DND-41 (cell line): ENCODE results near the gene SNAPC2.

Source experiments
- ATAC-seq: fragments of 200-7000 bp; cut with Tn5 transposase; 3 replicates; pipeline ENCODE4 v1.9.1; 2021; ENCODE audit warnings: low read depth; ENCODE audit not compliant: insufficient read depth
- DNase-seq: peaks from one replicate; pipeline ENCODE4 v3.0.0-alpha.2; 2020
- H2AFZ ChIP-seq: 2 replicates; pipeline ENCODE4 v1.6.0; 2012; ENCODE audit warnings: low read depth, low read length
- H3K27ac ChIP-seq: 2 replicates; pipeline ENCODE4 v1.5.1; 2012; ENCODE audit warnings: low read length, inconsistent platforms
- H3K27me3 ChIP-seq: fragments of 200-600 bp; sonication (generic); 2 replicates; pipeline ENCODE4 v1.6.0; 2012; ENCODE audit warnings: low read length, mild to moderate bottlenecking, inconsistent platforms; ENCODE audit not compliant: insufficient read depth, poor library complexity
- H3K36me3 ChIP-seq: 2 replicates; pipeline ENCODE4 v1.5.1; 2012; ENCODE audit warnings: low read length, inconsistent platforms; ENCODE audit not compliant: insufficient read depth
- H3K4me1 ChIP-seq: 2 replicates; pipeline ENCODE4 v1.5.1; 2012; ENCODE audit warnings: mild to moderate bottlenecking, low read length; ENCODE audit not compliant: insufficient read depth
- H3K4me2 ChIP-seq: 2 replicates; pipeline ENCODE4 v1.6.0; 2012; ENCODE audit warnings: mild to moderate bottlenecking, moderate library complexity, low read length, inconsistent platforms; ENCODE audit not compliant: insufficient read depth
- H3K4me3 ChIP-seq, 2 experiments: fragments of 200-600 bp in 1 of 2; shearing (Covaris generic) in 1 of 2; 2 replicates each; pipeline ENCODE4 v1.5.1; 2012 to 2016; ENCODE audit warnings: inconsistent platforms in 2 of 2, low read length in 2 of 2, mild to moderate bottlenecking in 2 of 2, low read depth in 1 of 2, moderate library complexity in 1 of 2
- H3K79me2 ChIP-seq: 2 replicates; pipeline ENCODE4 v1.6.0; 2012; ENCODE audit warnings: low read length, inconsistent platforms; ENCODE audit not compliant: insufficient read depth
- H3K9ac ChIP-seq: 2 replicates; pipeline ENCODE4 v1.6.0; 2012; ENCODE audit warnings: low read depth, mild to moderate bottlenecking, inconsistent platforms, low read length, moderate library complexity
- H3K9me3 ChIP-seq: 2 replicates; pipeline ENCODE4 v1.5.1; 2012; ENCODE audit warnings: low read length, moderate library complexity, mild to moderate bottlenecking, inconsistent platforms; ENCODE audit not compliant: insufficient read depth, severe bottlenecking
- H4K20me1 ChIP-seq: 2 replicates; pipeline ENCODE4 v1.6.0; 2012; ENCODE audit warnings: low read length; ENCODE audit not compliant: insufficient read depth
- EZH2 ChIP-seq: IDR thresholded peaks from 3 replicates; pipeline ENCODE4 v1.6.1; 2012; ENCODE audit warnings: borderline replicate concordance, low read depth, mild to moderate bottlenecking, moderate library complexity, low read length, inconsistent platforms; ENCODE audit not compliant: severe bottlenecking
- TF ChIP-seq, protein P1 (sequence below): IDR thresholded peaks from 2 replicates; pipeline ENCODE4 v1.5.1; 2012; ENCODE audit warnings: borderline replicate concordance, low read length, moderate library complexity, mild to moderate bottlenecking; ENCODE audit not compliant: poor library complexity, severe bottlenecking; ENCODE audit errors: extremely low read depth

Gene SNAPC2

DNA sequence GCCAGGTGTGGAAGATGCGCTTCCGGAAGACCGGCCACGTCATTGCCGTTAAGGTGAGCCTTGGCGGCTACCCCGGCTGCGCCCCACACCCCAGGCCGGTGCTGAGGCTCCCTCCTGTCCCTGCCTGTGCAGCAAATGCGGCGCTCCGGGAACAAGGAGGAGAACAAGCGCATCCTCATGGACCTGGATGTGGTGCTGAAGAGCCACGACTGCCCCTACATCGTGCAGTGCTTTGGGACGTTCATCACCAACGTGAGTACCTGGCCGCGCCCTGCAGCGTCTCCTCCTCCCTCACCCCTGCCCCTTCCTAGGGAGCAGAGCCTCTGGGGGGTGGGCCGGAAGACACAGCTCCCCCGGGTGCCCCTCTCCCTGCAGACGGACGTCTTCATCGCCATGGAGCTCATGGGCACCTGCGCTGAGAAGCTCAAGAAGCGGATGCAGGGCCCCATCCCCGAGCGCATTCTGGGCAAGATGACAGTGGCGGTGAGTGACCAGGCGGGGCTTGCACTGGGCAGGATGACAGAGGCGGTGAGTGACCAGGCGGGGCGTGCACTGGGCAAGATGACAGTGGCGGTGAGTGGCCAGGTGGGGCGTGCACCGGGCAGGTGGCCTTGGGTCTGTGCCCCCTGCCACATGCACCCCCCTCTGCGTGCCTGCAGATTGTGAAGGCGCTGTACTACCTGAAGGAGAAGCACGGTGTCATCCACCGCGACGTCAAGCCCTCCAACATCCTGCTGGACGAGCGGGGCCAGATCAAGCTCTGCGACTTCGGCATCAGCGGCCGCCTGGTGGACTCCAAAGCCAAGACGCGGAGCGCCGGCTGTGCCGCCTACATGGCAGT lies 9.6 kb upstream of the SNAPC2 start:
- peaks cover 66% of the 10 kb centered on the region for H4K20me1 ChIP-seq
- H3K4me3 ChIP-seq, result no peak overlapping the region
- H3K4me2 ChIP-seq, result no peak overlapping the region
- peaks cover 65% of the 10 kb centered on the region for H3K36me3 ChIP-seq
- peaks cover 3% of the 10 kb centered on the region for H3K27me3 ChIP-seq
- no peak overlapping the region for H2AFZ ChIP-seq
- ATAC-seq (no peak), DNase-seq (no peak)
- H3K4me1 ChIP-seq, result peaks cover 9% of the 10 kb centered on the region
- no peaks in the 10 kb centered on the region for H3K9me3 ChIP-seq
- H3K9ac ChIP-seq, result no peak overlapping the region
- H3K79me2 ChIP-seq, result peaks cover 40% of the 10 kb centered on the region
- H3K27ac ChIP-seq, result no peak overlapping the region
- TF ChIP-seq, protein P1, sequence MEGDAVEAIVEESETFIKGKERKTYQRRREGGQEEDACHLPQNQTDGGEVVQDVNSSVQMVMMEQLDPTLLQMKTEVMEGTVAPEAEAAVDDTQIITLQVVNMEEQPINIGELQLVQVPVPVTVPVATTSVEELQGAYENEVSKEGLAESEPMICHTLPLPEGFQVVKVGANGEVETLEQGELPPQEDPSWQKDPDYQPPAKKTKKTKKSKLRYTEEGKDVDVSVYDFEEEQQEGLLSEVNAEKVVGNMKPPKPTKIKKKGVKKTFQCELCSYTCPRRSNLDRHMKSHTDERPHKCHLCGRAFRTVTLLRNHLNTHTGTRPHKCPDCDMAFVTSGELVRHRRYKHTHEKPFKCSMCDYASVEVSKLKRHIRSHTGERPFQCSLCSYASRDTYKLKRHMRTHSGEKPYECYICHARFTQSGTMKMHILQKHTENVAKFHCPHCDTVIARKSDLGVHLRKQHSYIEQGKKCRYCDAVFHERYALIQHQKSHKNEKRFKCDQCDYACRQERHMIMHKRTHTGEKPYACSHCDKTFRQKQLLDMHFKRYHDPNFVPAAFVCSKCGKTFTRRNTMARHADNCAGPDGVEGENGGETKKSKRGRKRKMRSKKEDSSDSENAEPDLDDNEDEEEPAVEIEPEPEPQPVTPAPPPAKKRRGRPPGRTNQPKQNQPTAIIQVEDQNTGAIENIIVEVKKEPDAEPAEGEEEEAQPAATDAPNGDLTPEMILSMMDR, result no peak
- no peak for TF ChIP-seq EZH2

DNA sequence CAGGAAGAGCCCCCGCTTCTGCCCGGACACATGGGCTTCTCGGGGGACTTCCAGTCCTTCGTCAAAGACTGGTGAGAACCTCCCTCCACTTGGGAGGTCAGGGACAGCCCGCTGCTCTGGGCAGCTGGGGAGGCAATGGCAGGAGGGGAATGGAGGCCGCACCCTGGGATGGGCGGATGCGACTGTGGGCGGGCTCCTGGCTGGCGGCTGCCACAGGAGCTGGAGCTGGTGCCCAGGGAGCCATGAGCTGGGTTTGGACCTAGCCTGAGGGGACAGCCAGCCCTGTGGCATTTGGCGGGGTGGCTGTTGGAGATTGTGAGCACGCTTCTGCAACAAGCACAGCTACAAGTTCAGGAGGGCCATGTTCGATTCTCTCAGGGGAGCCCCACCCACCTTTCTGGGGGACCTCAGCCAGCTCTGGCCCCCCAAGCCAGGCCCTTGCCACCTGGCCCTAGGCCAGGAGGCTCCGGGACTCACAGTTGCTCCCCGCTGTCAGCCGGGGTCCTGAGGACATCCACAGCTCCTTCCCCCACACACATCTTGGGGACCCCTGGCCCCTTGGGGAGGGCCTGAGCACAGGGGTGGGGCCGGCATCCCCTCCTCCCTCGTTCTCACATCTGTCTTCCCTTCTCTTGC lies 8.5 kb upstream of the SNAPC2 start:
- TF ChIP-seq, protein P1, result no peak
- TF ChIP-seq EZH2, result no peak
- Histone ChIP-seq H3K27ac (no peak overlapping the region), H3K36me3 (peaks cover 55% of the 10 kb centered on the region), H4K20me1 (peaks cover 58% of the 10 kb centered on the region), H3K4me2 (no peak overlapping the region), H2AFZ (no peak overlapping the region), H3K79me2 (peaks cover 29% of the 10 kb centered on the region), H3K4me3 (no peak overlapping the region), H3K27me3 (peaks cover 12% of the 10 kb centered on the region), H3K4me1 (peaks cover 2% of the 10 kb centered on the region; the same call in 1 of the 2 replicates), H3K9me3 (no peaks in the 10 kb centered on the region), H3K9ac (no peak overlapping the region)
- ATAC-seq (no peak), DNase-seq (no peak)

DNA sequence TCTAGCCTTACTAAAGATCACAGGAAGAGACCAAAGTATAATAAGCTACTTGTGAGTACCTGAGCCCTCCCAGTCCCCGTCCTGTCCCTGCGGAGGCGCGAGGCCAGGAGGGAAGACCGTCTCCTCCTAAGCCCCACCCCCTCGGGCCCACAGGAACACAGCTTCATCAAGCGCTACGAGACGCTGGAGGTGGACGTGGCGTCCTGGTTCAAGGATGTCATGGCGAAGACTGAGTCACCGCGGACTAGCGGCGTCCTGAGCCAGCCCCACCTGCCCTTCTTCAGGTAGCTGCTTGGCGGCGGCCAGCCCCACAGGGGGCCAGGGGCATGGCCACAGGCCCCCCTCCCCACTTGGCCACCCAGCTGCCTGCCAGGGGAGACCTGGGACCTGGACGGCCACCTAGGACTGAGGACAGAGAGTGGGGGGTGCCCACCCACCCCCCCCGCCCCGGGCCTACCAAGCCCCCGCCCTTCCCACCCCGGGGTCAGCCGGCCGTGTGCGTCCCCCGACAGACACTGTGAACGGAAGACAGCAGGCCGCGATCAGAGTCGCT lies 7.9 kb upstream of the SNAPC2 start:
- no peak overlapping the region for H3K4me2 ChIP-seq
- TF ChIP-seq EZH2, result no peak
- TF ChIP-seq, protein P1, result no peak
- peaks cover 2% of the 10 kb centered on the region; the same call in 1 of the 2 replicates for H3K4me1 ChIP-seq
- no peak overlapping the region for H3K27ac ChIP-seq
- peaks cover 12% of the 10 kb centered on the region for H3K27me3 ChIP-seq
- H3K9ac ChIP-seq, result no peak overlapping the region
- peaks cover 56% of the 10 kb centered on the region for H4K20me1 ChIP-seq
- H3K4me3 ChIP-seq, result no peak overlapping the region
- no peaks in the 10 kb centered on the region for H3K9me3 ChIP-seq
- H3K36me3 ChIP-seq, result peaks cover 52% of the 10 kb centered on the region
- peaks cover 25% of the 10 kb centered on the region for H3K79me2 ChIP-seq
- no peak for DNase-seq
- no peak overlapping the region for H2AFZ ChIP-seq
- ATAC-seq, result no peak
